ENCODE results near the gene TEX51.

The TEX51 gene

GRCh38 chr2:126934809-126935208 lies 36.1 kb downstream of the TEX51 start:
- no peaks in the 10 kb centered on the region for H3K27me3 ChIP-seq (ENCODE audit: control insufficient read depth, insufficient read depth, low read length)
- no peak overlapping the region for H3K27ac ChIP-seq (ENCODE audit: low read length)
- no CpG with 5 or more reads among the region's 6 CpGs for WGBS (ENCODE audit: insufficient coverage, insufficient read length)
- no peak overlapping the region for H3K4me3 ChIP-seq (ENCODE audit: low read length)
- H3K9me3 ChIP-seq (ENCODE audit: control insufficient read depth, insufficient read depth, low read length) = no peaks in the 10 kb centered on the region
- H3K4me1 ChIP-seq (ENCODE audit: control insufficient read depth, insufficient read depth, low read length) = no peaks in the 10 kb centered on the region
- no peaks in the 10 kb centered on the region for H3K36me3 ChIP-seq (ENCODE audit: control insufficient read depth, insufficient read depth, low read length)
- no peak for DNase-seq (ENCODE audit: low read depth, low spot score)

- WGBS (ENCODE audit: insufficient coverage, insufficient read length) = no CpG with 5 or more reads among the region's 5 CpGs
- H3K36me3 ChIP-seq (ENCODE audit: control insufficient read depth, insufficient read depth, low read length) = no peaks in the 10 kb centered on the region
- H3K4me3 ChIP-seq (ENCODE audit: low read length) = no peak overlapping the region
- no peaks in the 10 kb centered on the region for H3K4me1 ChIP-seq (ENCODE audit: control insufficient read depth, insufficient read depth, low read length)
- H3K27ac ChIP-seq (ENCODE audit: low read length) = no peak overlapping the region
- no peaks in the 10 kb centered on the region for H3K27me3 ChIP-seq (ENCODE audit: control insufficient read depth, insufficient read depth, low read length)
- no peak for DNase-seq (ENCODE audit: low read depth, low spot score)
- no peaks in the 10 kb centered on the region for H3K9me3 ChIP-seq (ENCODE audit: control insufficient read depth, insufficient read depth, low read length)
These were observed 37.1 kb downstream of the TEX51 start for GRCh38 chr2:126935774-126936173.

DNA sequence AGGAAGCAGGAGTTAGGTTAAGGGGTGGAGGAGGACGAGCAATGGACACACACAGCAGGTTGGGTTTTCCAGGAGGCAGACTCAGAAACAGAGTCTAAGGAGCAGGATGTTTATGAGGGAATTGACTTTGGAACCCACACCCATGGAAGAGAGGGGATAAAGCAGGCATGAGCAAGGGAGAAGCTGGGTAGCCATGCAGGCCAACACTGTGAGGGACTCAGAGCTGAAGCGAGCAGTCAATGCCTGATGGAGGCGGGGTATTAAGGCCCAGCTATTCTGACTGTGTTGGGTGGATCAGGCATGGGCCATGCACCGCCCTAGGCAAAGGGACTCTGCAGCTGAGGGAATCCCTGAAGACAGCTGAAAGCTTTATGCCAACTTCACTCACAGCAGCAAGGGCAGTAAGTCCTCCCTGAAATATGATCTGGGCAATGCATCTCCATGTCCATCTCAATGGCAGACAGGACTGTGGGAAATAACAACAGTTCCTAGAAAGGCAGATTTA lies 37.6 kb downstream of the TEX51 start:
- Histone ChIP-seq H3K4me3 (ENCODE audit: low read length) (no peak overlapping the region), H3K9me3 (ENCODE audit: control insufficient read depth, insufficient read depth, low read length) (no peaks in the 10 kb centered on the region), H3K27me3 (ENCODE audit: control insufficient read depth, insufficient read depth, low read length) (no peaks in the 10 kb centered on the region), H3K36me3 (ENCODE audit: control insufficient read depth, insufficient read depth, low read length) (no peaks in the 10 kb centered on the region), H3K4me1 (ENCODE audit: control insufficient read depth, insufficient read depth, low read length) (no peaks in the 10 kb centered on the region), H3K27ac (ENCODE audit: low read length) (no peak overlapping the region)
- no CpG with 5 or more reads among the region's 4 CpGs for WGBS (ENCODE audit: insufficient coverage, insufficient read length)
- DNase-seq (ENCODE audit: low read depth, low spot score) = no peak

DNA sequence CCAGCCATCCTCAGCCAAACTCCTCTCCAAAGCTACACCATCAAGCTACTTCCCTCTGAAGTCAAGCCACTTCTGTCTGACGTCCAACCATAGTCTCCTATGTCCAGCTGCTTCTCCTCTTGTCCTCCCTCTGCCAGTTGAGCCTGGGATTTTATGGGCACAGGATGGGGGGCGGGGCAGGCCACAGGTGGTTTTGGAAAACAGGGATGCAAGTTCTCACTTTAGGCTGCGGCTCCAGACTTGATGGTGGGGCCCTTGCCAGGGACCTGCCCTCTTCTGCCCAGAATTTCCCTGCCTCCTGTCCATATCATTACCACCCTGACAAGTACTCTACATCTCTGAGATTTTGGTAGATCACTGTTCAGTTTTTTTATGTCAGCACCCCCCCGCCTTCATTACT lies 41.6 kb downstream of the TEX51 start:
- no peaks in the 10 kb centered on the region for H3K27me3 ChIP-seq (ENCODE audit: control insufficient read depth, insufficient read depth, low read length)
- H3K9me3 ChIP-seq (ENCODE audit: control insufficient read depth, insufficient read depth, low read length) = peaks cover 6% of the 10 kb centered on the region
- H3K27ac ChIP-seq (ENCODE audit: low read length) = no peak overlapping the region
- no peaks in the 10 kb centered on the region for H3K4me1 ChIP-seq (ENCODE audit: control insufficient read depth, insufficient read depth, low read length)
- WGBS (ENCODE audit: insufficient coverage, insufficient read length) = no CpG with 5 or more reads among the region's 4 CpGs
- H3K4me3 ChIP-seq (ENCODE audit: low read length) = no peak overlapping the region
- H3K36me3 ChIP-seq (ENCODE audit: control insufficient read depth, insufficient read depth, low read length) = no peaks in the 10 kb centered on the region
- DNase-seq (ENCODE audit: low read depth, low spot score) = no peak

DNA sequence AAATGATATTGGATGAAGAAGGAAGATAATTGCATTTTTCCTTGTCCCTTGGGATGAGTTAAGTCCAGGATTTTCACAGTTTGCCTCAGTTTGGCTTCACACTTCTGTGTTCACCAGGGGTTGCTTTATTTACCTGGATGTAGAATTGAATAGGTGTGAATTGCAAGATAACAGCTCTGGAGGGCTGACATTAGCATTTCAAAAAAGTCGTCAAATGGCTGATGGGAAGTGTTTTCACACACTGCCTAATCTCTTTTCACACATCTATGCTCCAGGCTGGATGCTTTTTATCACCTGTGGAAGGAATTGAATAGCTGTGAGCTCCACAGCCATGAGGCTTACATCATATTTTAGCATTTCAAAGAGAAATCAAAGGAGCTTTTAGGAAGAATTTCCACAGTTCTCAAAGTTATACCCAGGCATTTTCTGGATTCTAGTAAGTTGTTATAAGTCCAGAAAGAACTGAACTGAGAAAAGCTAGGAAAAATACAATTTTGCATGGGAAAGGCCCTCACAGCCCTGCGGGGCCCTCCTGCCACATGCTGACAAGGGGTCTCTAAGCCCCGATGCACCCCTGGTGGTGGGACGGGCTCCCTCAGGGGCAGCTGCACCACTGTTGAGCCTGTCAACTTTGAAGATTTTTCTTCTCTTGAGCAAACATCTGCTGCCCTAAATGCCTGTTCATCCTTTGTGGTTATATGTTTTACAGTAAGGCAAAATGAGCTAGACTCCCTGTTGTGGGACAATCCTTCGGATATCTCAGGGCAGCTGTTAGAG lies 43.9 kb downstream of the TEX51 start:
- peak; percentile 41 for DNase-seq (ENCODE audit: low read depth, low spot score)
- Histone ChIP-seq H3K4me3 (ENCODE audit: low read length) (no peak overlapping the region), H3K4me1 (ENCODE audit: control insufficient read depth, insufficient read depth, low read length) (no peaks in the 10 kb centered on the region), H3K27ac (ENCODE audit: low read length) (no peak overlapping the region), H3K36me3 (ENCODE audit: control insufficient read depth, insufficient read depth, low read length) (no peaks in the 10 kb centered on the region), H3K9me3 (ENCODE audit: control insufficient read depth, insufficient read depth, low read length) (peaks cover 6% of the 10 kb centered on the region), H3K27me3 (ENCODE audit: control insufficient read depth, insufficient read depth, low read length) (no peaks in the 10 kb centered on the region)
- WGBS (ENCODE audit: insufficient coverage, insufficient read length) = no CpG with 5 or more reads among the region's 5 CpGs

GRCh38 chr2:126943612-126944348 lies 45.1 kb downstream of the TEX51 start:
- peaks cover 6% of the 10 kb centered on the region for H3K9me3 ChIP-seq (ENCODE audit: control insufficient read depth, insufficient read depth, low read length)
- DNase-seq (ENCODE audit: low read depth, low spot score) = no peak
- no CpG with 5 or more reads among the region's 4 CpGs for WGBS (ENCODE audit: insufficient coverage, insufficient read length)
- peaks cover 4% of the 10 kb centered on the region for H3K4me1 ChIP-seq (ENCODE audit: control insufficient read depth, insufficient read depth, low read length)
- no peak overlapping the region for H3K4me3 ChIP-seq (ENCODE audit: low read length)
- no peak overlapping the region for H3K27ac ChIP-seq (ENCODE audit: low read length)
- H3K27me3 ChIP-seq (ENCODE audit: control insufficient read depth, insufficient read depth, low read length) = no peaks in the 10 kb centered on the region
- H3K36me3 ChIP-seq (ENCODE audit: control insufficient read depth, insufficient read depth, low read length) = no peaks in the 10 kb centered on the region

DNA sequence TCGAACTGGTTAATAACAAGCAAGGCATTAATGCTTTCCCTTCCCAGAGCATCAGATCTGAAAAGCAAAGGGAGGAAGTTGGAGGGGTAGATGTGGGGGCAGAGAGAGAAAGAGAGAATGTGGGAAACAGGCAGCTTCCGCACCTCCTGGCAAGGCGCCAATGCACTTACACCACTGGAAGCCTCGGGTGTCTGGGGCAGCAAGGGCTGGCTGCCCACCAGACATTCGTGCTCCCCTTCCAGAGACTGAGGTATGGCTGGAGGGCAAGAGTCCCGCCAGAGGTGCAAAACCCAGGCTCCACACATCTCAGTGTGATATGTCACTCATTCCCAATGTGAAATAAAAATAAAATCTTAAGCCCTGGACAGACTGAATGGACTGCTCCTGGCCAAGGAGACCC lies 46.4 kb downstream of the TEX51 start:
- Histone ChIP-seq H3K27me3 (ENCODE audit: control insufficient read depth, insufficient read depth, low read length) (no peaks in the 10 kb centered on the region), H3K4me3 (ENCODE audit: low read length) (no peak overlapping the region), H3K36me3 (ENCODE audit: control insufficient read depth, insufficient read depth, low read length) (no peaks in the 10 kb centered on the region), H3K9me3 (ENCODE audit: control insufficient read depth, insufficient read depth, low read length) (peaks cover 6% of the 10 kb centered on the region), H3K27ac (ENCODE audit: low read length) (no peak overlapping the region), H3K4me1 (ENCODE audit: control insufficient read depth, insufficient read depth, low read length) (peaks cover 4% of the 10 kb centered on the region)
- DNase-seq (ENCODE audit: low read depth, low spot score) = no peak
- no CpG with 5 or more reads among the region's 6 CpGs for WGBS (ENCODE audit: insufficient coverage, insufficient read length)

DNA sequence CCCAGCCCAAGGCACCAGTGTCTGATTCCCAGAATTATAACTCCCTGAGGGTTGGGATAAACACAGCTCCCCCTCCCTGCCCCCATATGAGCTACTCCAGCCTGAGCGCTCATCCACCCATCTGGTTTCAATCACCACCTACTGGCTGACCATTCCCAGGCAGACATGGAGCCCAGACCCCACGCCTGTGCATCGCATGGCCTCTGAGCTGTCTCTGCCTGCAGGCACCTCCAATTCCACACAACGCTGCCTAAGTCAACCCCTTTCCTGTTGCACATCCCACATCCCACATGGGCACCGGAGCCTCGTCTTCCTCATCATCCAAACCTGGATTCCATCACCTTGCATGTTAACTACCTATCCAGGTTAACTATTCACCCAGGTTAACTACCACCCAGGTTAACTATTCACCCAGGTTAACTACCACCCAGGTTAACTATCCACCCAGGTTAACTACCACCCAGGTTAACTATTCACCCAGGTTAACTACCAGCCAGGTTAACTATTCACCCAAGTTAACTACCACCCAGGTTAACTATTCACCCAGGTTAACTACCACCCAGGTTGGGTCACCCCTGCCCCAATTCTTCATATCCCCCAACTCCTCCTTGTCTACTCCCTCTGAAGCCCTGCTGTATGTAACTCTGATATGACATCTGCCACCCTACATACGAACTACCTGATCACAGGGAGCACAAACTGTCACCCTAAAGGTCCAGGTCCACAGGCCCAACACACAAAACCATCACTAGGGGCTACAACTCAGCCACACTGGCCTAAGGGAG lies 47.8 kb downstream of the TEX51 start:
- no CpG with 5 or more reads among the region's 7 CpGs for WGBS (ENCODE audit: insufficient coverage, insufficient read length)
- peaks cover 6% of the 10 kb centered on the region for H3K9me3 ChIP-seq (ENCODE audit: control insufficient read depth, insufficient read depth, low read length)
- H3K4me1 ChIP-seq (ENCODE audit: control insufficient read depth, insufficient read depth, low read length) = peaks cover 4% of the 10 kb centered on the region
- no peak for DNase-seq (ENCODE audit: low read depth, low spot score)
- H3K36me3 ChIP-seq (ENCODE audit: control insufficient read depth, insufficient read depth, low read length) = no peaks in the 10 kb centered on the region
- H3K4me3 ChIP-seq (ENCODE audit: low read length) = no peak overlapping the region
- no peak overlapping the region for H3K27ac ChIP-seq (ENCODE audit: low read length)
- no peaks in the 10 kb centered on the region for H3K27me3 ChIP-seq (ENCODE audit: control insufficient read depth, insufficient read depth, low read length)

DNA sequence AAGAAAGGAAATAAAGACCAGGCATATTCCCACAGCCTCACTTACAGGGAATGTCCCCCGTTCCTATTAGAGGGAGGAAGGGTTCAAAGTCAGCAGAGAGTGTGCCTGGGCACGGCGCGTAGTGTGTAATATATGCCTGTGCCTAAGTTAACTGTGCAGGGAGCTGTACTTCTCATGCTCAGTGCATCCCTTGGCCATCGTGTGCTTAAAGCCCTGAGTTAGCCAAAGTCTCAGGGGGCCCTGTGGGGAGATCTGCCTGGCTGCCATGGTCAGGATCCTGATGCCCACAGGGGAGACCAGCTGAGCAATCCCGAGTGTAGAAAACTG lies 48.4 kb downstream of the TEX51 start:
- no peaks in the 10 kb centered on the region for H3K27me3 ChIP-seq (ENCODE audit: control insufficient read depth, insufficient read depth, low read length)
- WGBS (ENCODE audit: insufficient coverage, insufficient read length) = no CpG with 5 or more reads among the region's 6 CpGs
- no peak overlapping the region for H3K27ac ChIP-seq (ENCODE audit: low read length)

GRCh38 chr2:126949775-126950174 lies 51.1 kb downstream of the TEX51 start:
- Histone ChIP-seq H3K27me3 (ENCODE audit: control insufficient read depth, insufficient read depth, low read length) (no peaks in the 10 kb centered on the region), H3K9me3 (ENCODE audit: control insufficient read depth, insufficient read depth, low read length) (no peaks in the 10 kb centered on the region), H3K4me3 (ENCODE audit: low read length) (no peak overlapping the region), H3K4me1 (ENCODE audit: control insufficient read depth, insufficient read depth, low read length) (peaks cover 4% of the 10 kb centered on the region), H3K36me3 (ENCODE audit: control insufficient read depth, insufficient read depth, low read length) (no peaks in the 10 kb centered on the region), H3K27ac (ENCODE audit: low read length) (no peak overlapping the region)
- no CpG with 5 or more reads among the region's 9 CpGs for WGBS (ENCODE audit: insufficient coverage, insufficient read length)
- DNase-seq (ENCODE audit: low read depth, low spot score) = no peak

More for the DNA sequence above, 48.4 kb downstream of the TEX51 start:
- peaks cover 6% of the 10 kb centered on the region for H3K9me3 ChIP-seq (ENCODE audit: control insufficient read depth, insufficient read depth, low read length)
- no peaks in the 10 kb centered on the region for H3K36me3 ChIP-seq (ENCODE audit: control insufficient read depth, insufficient read depth, low read length)
- H3K4me3 ChIP-seq (ENCODE audit: low read length) = no peak overlapping the region
- DNase-seq (ENCODE audit: low read depth, low spot score) = no peak
- H3K4me1 ChIP-seq (ENCODE audit: control insufficient read depth, insufficient read depth, low read length) = peaks cover 4% of the 10 kb centered on the region

Measured in iPS DF 6.9 (cell line).